GM12801 (cell line): ENCODE data around the gene PLCB1.

Source experiments
- CTCF ChIP-seq: IDR thresholded peaks from one replicate; pipeline ENCODE4 v1.5.1; 2011; ENCODE audit warnings: control low read depth; ENCODE audit not compliant: insufficient read length; ENCODE audit errors: extremely low read depth

PLCB1 gene

GRCh38 chr20:8320306-8320705 is 188.2 kb downstream of the PLCB1 start:
- no peak for TF ChIP-seq CTCF

- TF ChIP-seq CTCF, result no peak
Measured at GRCh38 chr20:8321001-8321400, 188.9 kb downstream of the PLCB1 start.

GRCh38 chr20:8322662-8323217 is 190.7 kb downstream of the PLCB1 start:
- TF ChIP-seq CTCF, result no peak

- no peak for TF ChIP-seq CTCF
Measured at GRCh38 chr20:8326191-8326590, 194.1 kb downstream of the PLCB1 start.

- TF ChIP-seq CTCF, result no peak
Measured at GRCh38 chr20:8326899-8327298, 194.8 kb downstream of the PLCB1 start.

GRCh38 chr20:8328189-8328588 is 196.1 kb downstream of the PLCB1 start:
- TF ChIP-seq CTCF, result no peak

- no peak for TF ChIP-seq CTCF
Measured at GRCh38 chr20:8330319-8330784, 198.3 kb downstream of the PLCB1 start.
